Stimulated activated CD8-positive, alpha-beta memory T cell treated with anti-CD3 and anti-CD28 coated beads, Interleukin-2, amount 100 ng/mL, for 48 hours (primary cell): ENCODE results near the gene RABGGTB.
A peak's percentile ranks its signal among the peaks of the same experiment; 100 is the strongest.
"Not testable (repeated sequence)": the region's sequence is repeated elsewhere in the genome, so short reads cannot be mapped to it uniquely, and the experiment has no call there.

ENCODE experiments used
- DNase-seq, 2 donors: peaks; one replicate each; pipeline ENCODE4 v3.0.0-alpha.2; 2020; ENCODE audit warnings: low read depth in 2 of 2

The RABGGTB gene

GRCh38 chr1:75785983-75786853, at the start of gene RABGGTB:
RABGGTB (plus strand) TSS chr1:75786256; CDS start chr1:75786272, 16 bp downstream.
- DNase-seq: peak; percentile 85 to 93

- DNase-seq: no peak
Measured at GRCh38 chr1:75742047-75742625, 43.9 kb upstream of the RABGGTB start.

GRCh38 chr1:75745276-75745675, 40.8 kb upstream of the RABGGTB start:
- no peak for DNase-seq

- not testable (repeated sequence) for DNase-seq
Measured at GRCh38 chr1:75757210-75757609, 28.8 kb upstream of the RABGGTB start.

GRCh38 chr1:75758543-75758942, 27.5 kb upstream of the RABGGTB start:
- not testable (repeated sequence) for DNase-seq

- DNase-seq: no peak
Measured at GRCh38 chr1:75764057-75764655, 21.9 kb upstream of the RABGGTB start.

GRCh38 chr1:75765697-75766355, 20.2 kb upstream of the RABGGTB start:
- DNase-seq: no peak

GRCh38 chr1:75768016-75768415, 18.0 kb upstream of the RABGGTB start:
- DNase-seq: no peak

GRCh38 chr1:75770761-75771160, 15.3 kb upstream of the RABGGTB start:
- no peak for DNase-seq

GRCh38 chr1:75771978-75772377, 14.1 kb upstream of the RABGGTB start:
- no peak for DNase-seq

GRCh38 chr1:75777812-75778211, 8.2 kb upstream of the RABGGTB start:
- DNase-seq: not testable (repeated sequence)

GRCh38 chr1:75778694-75779093, 7.4 kb upstream of the RABGGTB start:
- DNase-seq: not testable (repeated sequence)

GRCh38 chr1:75780183-75780582, 5.9 kb upstream of the RABGGTB start:
- DNase-seq: not testable (repeated sequence)

GRCh38 chr1:75783920-75784319, 2.1 kb upstream of the RABGGTB start:
- not testable (repeated sequence) for DNase-seq

- no peak for DNase-seq
Measured at GRCh38 chr1:75785320-75785982, 605 bp upstream of the RABGGTB start.

GRCh38 chr1:75786901-75787493, 941 bp downstream of the RABGGTB start:
- DNase-seq: no peak

GRCh38 chr1:75787524-75787923, 1.5 kb downstream of the RABGGTB start:
- no peak for DNase-seq

- DNase-seq: no peak
Measured at GRCh38 chr1:75789988-75790387, 3.9 kb downstream of the RABGGTB start.

- DNase-seq: no peak
Measured at GRCh38 chr1:75791022-75791421, 5.0 kb downstream of the RABGGTB start.

- no peak for DNase-seq
Measured at GRCh38 chr1:75792091-75792490, 6.0 kb downstream of the RABGGTB start.

- no peak for DNase-seq
Measured at GRCh38 chr1:75794382-75794781, 8.3 kb downstream of the RABGGTB start.
